Thyroid gland (tissue), 4 donors: ENCODE measurements around the gene GLRX.

Source experiments
- POLR2A ChIP-seq, 2 donors: fragments of 450-650 bp; IDR thresholded peaks; one replicate each; pipeline ENCODE4 v1.6.1; 2017; ENCODE audit warnings: antibody characterized with exemption in 2 of 2, mild to moderate bottlenecking in 2 of 2, moderate library complexity in 1 of 2
- TF ChIP-seq, protein P1 (sequence below), 6 experiments: fragments of 200-600 bp in 3 of 6; fragments of 450-650 bp in 3 of 6; sonication (generic) in 3 of 6; IDR thresholded peaks; one replicate each; pipeline ENCODE4 v1.5.1; 2016 to 2019; ENCODE audit warnings: antibody characterized with exemption in 6 of 6, mild to moderate bottlenecking in 2 of 6, inconsistent platforms in 1 of 6, moderate library complexity in 1 of 6

DNA sequence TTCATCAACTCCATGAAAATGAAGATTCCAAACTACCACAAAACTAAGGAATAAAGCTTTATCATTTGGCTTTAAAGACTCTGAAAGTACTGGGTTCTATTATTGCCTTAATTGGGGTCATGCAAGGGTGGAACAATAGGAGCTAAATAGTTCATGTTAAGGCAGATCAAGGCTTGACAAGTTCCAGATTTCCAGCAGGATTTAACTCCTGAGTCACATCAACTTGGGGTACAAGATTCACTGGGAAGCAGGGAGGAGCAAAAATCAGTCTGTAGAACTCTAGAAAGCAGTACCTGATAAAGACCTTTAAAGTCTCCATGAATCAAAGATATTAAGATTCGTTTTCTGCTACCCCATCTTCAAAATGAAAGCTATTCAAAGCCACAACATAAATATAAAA lies 41.9 kb upstream of the GLRX start:
- TF ChIP-seq, protein P1, sequence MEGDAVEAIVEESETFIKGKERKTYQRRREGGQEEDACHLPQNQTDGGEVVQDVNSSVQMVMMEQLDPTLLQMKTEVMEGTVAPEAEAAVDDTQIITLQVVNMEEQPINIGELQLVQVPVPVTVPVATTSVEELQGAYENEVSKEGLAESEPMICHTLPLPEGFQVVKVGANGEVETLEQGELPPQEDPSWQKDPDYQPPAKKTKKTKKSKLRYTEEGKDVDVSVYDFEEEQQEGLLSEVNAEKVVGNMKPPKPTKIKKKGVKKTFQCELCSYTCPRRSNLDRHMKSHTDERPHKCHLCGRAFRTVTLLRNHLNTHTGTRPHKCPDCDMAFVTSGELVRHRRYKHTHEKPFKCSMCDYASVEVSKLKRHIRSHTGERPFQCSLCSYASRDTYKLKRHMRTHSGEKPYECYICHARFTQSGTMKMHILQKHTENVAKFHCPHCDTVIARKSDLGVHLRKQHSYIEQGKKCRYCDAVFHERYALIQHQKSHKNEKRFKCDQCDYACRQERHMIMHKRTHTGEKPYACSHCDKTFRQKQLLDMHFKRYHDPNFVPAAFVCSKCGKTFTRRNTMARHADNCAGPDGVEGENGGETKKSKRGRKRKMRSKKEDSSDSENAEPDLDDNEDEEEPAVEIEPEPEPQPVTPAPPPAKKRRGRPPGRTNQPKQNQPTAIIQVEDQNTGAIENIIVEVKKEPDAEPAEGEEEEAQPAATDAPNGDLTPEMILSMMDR (IDR thresholded peaks at IDR 0.05) = no peak
- TF ChIP-seq POLR2A (IDR thresholded peaks at IDR 0.05) = no peak
